GM06990 (cell line): ENCODE measurements around the gene KCNC4.

Experiments
- DNase-seq: peaks from one replicate; pipeline ENCODE4 v3.0.0-alpha.2; 2011; ENCODE audit not compliant: insufficient read length; ENCODE audit errors: extremely low read depth
- H3K27me3 ChIP-seq: replicated peaks from 2 replicates; pipeline ENCODE4 v1.6.0; 2011; ENCODE audit warnings: low read length; ENCODE audit not compliant: control insufficient read depth, insufficient read depth
- H3K36me3 ChIP-seq: 2 replicates; pipeline ENCODE4 v1.5.1; 2011; ENCODE audit warnings: low read length; ENCODE audit not compliant: control insufficient read depth, insufficient read depth
- H3K4me3 ChIP-seq: replicated peaks from 2 replicates; pipeline ENCODE4 v1.5.1; 2011; ENCODE audit warnings: low read depth, mild to moderate bottlenecking, control low read depth, low read length
- TF ChIP-seq, protein P1 (sequence below): IDR thresholded peaks from 2 replicates; pipeline ENCODE4 v1.5.1; 2011; ENCODE audit warnings: low read length, control low read depth, mild to moderate bottlenecking, inconsistent platforms; ENCODE audit not compliant: insufficient read depth, poor library complexity, severe bottlenecking

Gene KCNC4

GRCh38 chr1:110210604-110211495 is 736 bp downstream of the KCNC4 start:
- peak; percentile 60 for DNase-seq
- Histone ChIP-seq H3K36me3 (no peaks in the 10 kb centered on the region), H3K4me3 (peak overlapping the region; percentile 66), H3K27me3 (peaks cover 3% of the 10 kb centered on the region)
- TF ChIP-seq, protein P1, sequence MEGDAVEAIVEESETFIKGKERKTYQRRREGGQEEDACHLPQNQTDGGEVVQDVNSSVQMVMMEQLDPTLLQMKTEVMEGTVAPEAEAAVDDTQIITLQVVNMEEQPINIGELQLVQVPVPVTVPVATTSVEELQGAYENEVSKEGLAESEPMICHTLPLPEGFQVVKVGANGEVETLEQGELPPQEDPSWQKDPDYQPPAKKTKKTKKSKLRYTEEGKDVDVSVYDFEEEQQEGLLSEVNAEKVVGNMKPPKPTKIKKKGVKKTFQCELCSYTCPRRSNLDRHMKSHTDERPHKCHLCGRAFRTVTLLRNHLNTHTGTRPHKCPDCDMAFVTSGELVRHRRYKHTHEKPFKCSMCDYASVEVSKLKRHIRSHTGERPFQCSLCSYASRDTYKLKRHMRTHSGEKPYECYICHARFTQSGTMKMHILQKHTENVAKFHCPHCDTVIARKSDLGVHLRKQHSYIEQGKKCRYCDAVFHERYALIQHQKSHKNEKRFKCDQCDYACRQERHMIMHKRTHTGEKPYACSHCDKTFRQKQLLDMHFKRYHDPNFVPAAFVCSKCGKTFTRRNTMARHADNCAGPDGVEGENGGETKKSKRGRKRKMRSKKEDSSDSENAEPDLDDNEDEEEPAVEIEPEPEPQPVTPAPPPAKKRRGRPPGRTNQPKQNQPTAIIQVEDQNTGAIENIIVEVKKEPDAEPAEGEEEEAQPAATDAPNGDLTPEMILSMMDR = no peak

DNA sequence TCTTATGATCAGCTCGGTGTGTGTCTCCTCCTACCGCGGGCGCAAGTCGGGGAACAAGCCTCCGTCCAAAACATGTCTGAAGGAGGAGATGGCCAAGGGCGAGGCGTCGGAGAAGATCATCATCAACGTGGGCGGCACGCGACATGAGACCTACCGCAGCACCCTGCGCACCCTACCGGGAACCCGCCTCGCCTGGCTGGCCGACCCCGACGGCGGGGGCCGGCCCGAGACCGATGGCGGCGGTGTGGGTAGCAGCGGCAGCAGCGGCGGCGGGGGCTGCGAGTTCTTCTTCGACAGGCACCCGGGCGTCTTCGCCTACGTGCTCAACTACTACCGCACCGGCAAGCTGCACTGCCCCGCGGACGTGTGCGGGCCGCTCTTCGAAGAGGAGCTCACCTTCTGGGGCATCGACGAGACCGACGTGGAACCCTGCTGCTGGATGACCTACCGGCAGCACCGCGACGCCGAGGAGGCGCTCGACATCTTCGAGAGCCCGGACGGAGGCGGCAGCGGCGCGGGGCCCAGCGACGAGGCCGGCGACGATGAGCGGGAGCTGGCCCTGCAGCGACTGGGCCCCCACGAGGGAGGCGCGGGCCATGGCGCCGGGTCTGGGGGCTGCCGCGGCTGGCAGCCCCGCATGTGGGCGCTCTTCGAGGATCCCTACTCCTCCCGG is 1.5 kb downstream of the KCNC4 start:
- DNase-seq = no peak
- Histone ChIP-seq H3K36me3 (no peaks in the 10 kb centered on the region), H3K4me3 (peak overlapping the region; percentile 66), H3K27me3 (peaks cover 3% of the 10 kb centered on the region)
- TF ChIP-seq, protein P1 = no peak

DNA sequence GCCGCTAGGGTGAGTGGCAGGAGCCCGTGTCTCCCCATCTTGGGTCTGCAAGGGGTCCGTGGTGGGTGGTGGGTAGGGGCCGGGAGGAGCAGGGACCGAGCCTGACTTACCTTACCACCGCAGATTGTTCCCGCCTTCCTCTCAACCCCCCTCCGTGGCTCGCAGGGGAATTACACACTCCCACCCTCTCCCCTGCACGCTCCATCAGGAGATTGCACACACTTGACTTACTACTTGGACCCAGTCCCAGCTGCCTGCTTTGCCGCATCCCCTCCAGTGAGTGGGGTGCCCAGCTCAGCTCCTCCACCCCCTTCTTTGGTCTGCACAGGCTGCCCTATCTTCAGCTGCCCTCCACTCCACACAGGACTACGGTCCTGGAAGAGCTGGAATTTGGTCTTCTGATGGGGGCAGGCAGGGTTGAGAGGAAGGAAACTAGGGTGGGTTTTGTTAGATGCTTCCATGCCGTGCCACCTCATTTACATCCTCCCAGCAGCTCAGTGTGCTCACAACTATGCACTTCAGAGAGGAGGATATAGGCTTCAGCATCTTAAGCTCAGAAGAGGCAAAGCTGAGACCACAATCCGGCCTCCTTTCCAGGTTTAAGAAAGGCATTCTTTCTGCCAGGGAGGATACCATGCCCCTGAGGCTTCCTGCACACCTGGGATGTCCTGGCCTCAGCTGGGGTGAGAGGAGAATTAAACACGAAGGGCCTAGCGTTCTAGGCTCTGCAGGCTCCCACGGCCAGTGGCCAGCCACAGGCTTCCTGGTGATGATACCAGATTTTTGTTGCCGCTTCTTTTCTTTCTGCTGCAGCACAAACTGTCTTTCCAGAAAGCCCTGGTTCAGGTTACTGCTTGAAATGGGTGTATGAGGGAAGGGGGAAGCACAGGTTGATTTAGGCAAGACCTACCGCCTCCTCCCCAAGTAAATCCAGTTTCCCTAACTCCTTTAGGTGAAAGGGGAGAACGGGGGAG is 2.3 kb downstream of the KCNC4 start:
- Histone ChIP-seq H3K4me3 (peak overlapping the region; percentile 30), H3K27me3 (peaks cover 3% of the 10 kb centered on the region), H3K36me3 (no peaks in the 10 kb centered on the region)
- TF ChIP-seq, protein P1 = no peak
- DNase-seq = no peak

DNA sequence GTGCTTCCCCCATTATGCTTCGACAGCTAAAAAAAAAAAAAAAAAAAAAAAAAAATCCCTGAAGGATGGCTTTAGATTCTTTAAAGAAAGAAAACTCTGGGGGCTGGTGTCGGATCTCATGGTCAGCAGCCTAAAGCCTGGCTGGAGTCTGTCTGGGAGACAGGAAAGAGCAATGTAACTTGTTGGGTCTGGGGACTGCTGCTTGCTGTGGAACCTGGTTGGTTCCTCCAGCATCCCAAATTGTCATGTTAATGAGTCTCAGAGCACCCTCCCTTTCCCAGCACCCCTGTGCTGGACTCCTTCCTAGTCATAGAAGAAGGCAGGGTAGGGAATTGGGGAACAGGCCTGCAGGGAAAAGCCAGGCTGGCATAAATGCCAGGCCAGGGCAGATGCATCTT is 3.0 kb downstream of the KCNC4 start:
- TF ChIP-seq, protein P1 = no peak
- H3K4me3 ChIP-seq = no peak overlapping the region
- no peak for DNase-seq
- no peaks in the 10 kb centered on the region for H3K36me3 ChIP-seq
- peaks cover 3% of the 10 kb centered on the region for H3K27me3 ChIP-seq
